Subcutaneous adipose tissue (tissue), 4 donors: ENCODE measurements around the gene PRM2. TPM values are rescaled to one million over a fixed set of nuclear protein-coding genes. Genes with fewer than 3 reads are reported as not detected.

Experiments used
- CTCF ChIP-seq: fragments of 450-650 bp; IDR thresholded peaks from one replicate; pipeline ENCODE4 v1.5.1; 2016; ENCODE audit warnings: low read depth, mild to moderate bottlenecking, control low read depth, antibody characterized with exemption, moderate library complexity
- total RNA-seq, 4 donors: library from RNA; depleted of rRNA; stranded (reverse); fragments of >200 nt; gene quantifications; one replicate each; pipeline ENCODE4 v1.1.0, GENCODE V29; 2016

The PRM2 gene
- total RNA-seq, 4 donors from 2014 or later = not detected

GRCh38 chr16:11236461-11237254, 39.6 kb downstream of the PRM2 start:
- no peak for TF ChIP-seq CTCF

GRCh38 chr16:11235703-11235991, 40.6 kb downstream of the PRM2 start:
- no peak for TF ChIP-seq CTCF

- no peak for TF ChIP-seq CTCF
Observed at GRCh38 chr16:11234884-11235702, 41.2 kb downstream of the PRM2 start.

GRCh38 chr16:11233727-11234376, 42.4 kb downstream of the PRM2 start:
- TF ChIP-seq CTCF = no peak

- TF ChIP-seq CTCF = no peak
Observed at GRCh38 chr16:11232852-11233726, 43.2 kb downstream of the PRM2 start.

- no peak for TF ChIP-seq CTCF
Observed at GRCh38 chr16:11232302-11232851, 43.9 kb downstream of the PRM2 start.
